LoVo (cell line): Measurements from ENCODE around the gene MAP4.
"Not testable (repeated sequence)": the region's sequence is repeated elsewhere in the genome, so short reads cannot be mapped to it uniquely, and the experiment has no call there.

ENCODE experiments used
- DNase-seq: peaks from one replicate; pipeline ENCODE4 v3.0.0-alpha.2; 2016; ENCODE audit warnings: low spot score

MAP4 gene

DNA sequence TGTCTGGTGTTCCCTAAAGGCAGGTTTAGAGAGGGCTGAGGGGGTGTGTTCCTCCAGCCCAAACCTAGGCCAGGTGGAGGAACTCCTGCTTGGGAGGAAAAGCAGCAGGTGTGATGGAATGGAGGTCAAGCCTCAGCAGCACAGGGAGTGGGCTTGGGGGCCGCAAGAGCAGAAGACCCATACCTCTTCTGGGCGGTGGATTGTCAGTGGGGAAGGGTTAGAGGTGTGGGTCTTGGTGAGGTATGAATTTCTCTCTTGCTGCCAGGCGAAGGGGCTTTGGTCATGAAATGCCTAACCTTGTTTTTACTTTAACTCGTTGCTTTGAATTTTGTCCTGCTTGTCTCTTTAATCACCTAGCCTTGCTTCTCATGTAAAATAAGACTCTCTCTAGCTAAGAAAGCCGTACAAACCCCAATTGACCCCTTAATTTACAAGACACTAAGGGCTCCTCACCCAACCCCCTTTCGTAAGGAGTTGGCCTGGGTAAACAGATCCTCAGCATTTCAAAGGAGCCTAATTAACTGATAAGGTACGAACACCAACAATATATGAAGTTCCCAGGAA lies 174.3 kb downstream of the MAP4 start:
- no peak for DNase-seq

DNA sequence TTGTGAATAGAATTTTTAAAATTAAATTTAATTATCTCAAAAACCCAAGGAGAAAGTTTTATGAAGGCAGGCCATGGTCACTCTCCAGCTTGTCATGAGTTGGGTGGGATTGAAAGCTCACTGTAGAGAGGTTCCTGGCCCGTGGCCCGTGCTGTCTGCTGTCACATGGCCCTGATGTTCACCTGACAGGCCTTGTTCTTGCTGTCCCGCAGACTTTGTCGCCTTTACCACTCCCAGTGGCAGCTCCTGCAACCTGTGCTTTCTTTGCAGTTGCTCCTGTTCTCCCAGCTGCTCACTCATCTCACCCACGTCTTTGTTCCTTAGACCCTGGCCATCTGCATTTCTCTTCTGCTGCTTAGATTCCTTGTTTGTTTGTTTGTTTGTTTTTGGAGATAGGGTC lies 177.7 kb downstream of the MAP4 start:
- no peak for DNase-seq

DNA sequence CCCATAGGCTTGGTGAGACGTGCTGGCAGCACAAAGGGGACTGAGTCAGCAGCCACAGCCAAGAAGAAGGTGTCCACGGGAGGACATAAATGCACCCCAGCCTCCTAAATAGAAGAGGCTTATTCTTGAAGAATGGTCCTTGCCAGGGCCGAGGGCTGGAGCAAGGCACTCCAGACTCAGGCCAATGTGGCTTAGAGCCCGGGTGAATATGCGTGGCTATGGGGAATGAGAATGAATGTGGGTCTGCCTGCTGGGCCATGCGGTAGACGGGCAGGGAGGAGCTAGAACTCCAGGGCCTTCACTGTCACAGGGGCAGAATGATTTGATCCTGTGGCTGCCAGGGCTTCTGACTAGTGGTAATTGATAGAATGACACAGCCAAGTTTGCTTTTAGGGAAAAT lies 179.2 kb downstream of the MAP4 start:
- DNase-seq = no peak

DNA sequence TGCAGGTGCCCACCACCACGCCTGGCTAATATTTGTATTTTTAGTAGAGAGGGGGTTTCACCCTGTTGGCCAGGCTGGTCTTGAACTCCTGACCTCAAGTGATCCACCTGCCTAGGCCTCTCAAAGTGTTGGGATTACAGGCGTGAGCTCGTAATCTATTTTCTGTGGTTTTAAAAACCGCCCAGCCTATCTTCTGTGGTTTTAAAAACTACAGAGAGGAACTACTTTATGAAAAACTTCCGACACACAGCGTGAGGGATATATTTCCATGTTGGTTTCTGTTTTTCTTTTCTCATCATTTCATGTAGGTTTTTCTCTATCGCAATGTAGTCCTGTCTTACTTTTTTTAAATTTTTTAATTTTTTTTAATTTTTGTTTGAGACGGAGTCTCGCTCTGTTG lies 186.7 kb downstream of the MAP4 start:
- DNase-seq = not testable (repeated sequence)

DNA sequence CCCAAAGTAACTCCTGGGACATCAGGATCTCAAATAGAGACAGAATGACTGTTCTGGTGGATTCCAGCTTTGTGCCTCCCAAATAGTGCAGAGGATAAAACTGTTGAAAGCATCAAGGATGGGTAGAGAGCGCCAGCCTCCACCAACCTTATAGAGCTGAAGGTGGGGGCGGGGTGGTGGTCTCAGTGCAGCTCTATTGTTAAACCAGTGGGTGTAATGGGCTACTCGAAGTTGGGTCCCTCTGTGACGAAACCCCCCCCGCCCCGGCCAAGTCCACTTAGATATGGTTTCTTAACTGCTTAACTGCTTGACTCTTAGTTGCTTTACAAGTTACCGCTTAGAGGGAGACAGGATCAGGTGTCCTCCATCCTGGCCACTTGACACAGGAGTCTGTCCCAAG lies 190.6 kb downstream of the MAP4 start:
- no peak for DNase-seq

DNA sequence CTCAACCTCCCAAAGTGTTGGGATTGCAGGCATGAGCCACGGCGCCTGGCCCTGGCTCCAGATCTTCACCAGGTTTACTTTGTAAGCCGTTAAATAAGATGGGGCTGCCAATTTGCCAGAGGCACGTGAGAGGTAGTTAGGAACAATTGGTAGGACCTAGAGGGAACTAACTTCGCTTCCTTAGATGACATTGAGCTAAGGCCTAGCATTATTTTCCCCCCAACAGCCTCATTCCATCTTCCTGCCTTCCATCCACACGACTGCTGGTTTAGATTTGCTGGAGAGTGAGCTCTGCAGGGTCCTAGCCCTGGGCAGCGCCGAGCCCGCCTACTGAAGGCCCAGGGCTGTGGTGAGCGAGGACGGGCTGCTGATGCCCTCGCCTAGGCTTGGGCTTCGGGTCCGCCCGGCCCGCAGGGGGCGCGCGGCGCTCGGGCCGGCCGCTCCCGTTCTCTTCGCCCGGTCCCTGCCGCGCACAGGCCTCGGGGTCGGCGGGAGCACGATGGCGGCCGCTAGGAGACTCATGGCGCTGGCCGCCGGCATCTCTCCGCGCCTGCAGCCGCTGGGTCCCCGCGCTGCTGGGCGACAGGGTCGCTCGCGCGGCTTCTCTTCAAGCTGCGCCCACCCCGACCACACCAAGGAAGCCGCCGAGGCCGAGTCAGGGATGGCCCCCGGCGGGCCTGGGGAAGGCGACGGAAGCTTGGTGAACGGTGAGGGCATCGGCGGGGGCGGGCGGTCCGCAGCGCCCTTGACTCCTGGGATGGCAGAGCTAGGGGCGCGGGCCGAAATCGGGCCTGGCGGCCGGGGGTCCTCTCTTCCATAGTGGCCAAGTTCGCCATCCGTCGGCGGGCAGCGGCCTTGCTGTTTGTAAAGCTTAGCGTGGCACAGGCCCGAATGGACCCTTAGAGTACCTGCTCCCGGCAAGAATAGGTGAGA lies 191.4 kb downstream of the MAP4 start:
- DNase-seq = peak; percentile 89

DNA sequence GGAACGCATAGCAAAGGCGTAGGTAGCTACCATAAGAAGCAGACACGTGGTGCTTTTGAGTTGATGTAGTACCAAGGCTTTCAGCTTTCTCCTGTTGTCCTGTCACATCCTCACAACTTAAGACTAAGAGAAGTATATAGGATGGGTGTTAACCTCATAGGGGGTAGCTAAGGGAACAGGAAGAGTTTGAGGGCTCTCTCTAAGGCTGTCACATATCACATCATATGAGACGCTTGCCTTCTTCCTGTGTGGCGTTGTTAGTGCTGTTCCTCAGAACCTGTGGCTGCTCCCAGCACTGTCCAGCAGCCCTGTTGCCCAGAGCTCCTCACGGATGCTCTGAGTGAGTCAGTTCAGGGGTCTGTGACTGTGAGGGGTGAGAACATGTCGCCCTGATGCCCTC lies 198.6 kb downstream of the MAP4 start:
- DNase-seq = no peak

DNA sequence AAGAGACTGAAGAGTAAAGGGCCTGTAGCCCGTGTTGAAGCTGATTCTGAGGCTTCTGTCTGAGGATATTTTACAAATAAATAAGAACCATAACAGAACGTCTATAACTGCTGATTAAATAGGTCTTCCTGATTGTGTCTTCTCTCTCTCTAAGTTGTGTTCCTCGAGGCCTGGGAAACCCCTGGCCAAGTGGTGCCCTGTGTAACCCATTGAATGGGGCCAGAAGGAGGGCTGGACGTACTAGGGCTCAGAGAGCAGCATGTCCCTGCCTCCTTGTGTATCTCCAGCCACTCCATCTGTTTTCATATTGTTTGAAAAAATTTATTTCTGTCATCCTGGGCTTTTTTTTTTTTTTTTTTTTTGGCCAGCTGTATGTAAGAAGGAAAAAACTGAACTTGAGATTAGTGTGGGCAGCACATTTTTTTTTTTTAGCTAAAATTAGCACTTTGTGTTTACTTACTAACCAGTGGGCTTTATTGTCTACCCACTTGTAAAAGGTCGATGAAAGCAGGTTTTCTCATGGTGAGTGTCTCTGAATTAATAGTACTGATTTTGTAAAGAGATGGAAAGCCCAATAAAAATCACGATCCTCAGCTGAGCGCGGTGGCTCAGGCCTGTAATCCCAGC lies 202.6 kb downstream of the MAP4 start:
- DNase-seq = no peak

DNA sequence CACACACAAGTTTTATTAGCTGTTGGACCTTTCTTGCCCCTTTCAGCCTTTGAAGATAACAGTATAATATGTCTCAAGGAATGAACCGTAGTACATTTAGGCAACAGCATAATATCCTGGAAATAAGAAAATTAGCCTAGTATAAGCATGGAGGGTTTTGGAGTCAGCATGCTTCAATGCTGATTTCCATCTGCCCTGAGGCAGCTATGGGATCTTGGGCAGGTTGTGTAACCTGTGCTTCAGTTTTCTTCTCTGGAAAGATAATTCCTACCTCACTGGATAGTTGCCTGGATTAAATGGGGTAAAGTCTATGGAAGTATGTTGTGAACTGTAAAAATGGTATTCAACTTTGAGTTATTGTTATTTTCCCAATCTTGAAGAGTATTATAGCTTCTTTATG lies 211.6 kb downstream of the MAP4 start:
- DNase-seq = no peak

DNA sequence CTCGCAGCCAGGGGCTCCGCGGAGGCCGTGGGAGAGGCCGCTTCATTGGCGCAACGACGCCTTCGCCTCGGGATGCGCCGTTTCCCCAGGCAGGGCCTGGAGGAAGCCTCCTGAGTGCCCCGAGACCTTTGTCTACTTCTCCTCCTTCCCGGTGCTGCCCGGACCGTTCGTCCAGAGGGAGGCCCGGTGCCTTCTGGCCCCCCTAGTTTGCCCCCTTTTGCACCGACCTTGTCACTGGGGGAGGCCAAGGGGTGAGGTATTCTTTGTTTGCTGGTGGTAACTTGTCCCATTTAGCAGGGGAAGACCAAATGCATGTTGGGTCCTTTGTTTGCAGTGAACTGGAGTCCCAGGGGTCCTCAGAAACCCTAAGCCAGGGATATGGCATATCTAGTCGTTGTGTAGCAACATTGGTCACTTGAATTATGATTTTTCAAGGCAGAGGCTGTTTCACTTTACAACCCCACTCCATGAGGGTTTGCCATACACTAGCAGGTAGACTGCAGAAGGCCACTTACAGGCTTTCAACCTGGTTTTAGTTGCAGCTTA lies 212.7 kb downstream of the MAP4 start:
- DNase-seq = no peak

DNA sequence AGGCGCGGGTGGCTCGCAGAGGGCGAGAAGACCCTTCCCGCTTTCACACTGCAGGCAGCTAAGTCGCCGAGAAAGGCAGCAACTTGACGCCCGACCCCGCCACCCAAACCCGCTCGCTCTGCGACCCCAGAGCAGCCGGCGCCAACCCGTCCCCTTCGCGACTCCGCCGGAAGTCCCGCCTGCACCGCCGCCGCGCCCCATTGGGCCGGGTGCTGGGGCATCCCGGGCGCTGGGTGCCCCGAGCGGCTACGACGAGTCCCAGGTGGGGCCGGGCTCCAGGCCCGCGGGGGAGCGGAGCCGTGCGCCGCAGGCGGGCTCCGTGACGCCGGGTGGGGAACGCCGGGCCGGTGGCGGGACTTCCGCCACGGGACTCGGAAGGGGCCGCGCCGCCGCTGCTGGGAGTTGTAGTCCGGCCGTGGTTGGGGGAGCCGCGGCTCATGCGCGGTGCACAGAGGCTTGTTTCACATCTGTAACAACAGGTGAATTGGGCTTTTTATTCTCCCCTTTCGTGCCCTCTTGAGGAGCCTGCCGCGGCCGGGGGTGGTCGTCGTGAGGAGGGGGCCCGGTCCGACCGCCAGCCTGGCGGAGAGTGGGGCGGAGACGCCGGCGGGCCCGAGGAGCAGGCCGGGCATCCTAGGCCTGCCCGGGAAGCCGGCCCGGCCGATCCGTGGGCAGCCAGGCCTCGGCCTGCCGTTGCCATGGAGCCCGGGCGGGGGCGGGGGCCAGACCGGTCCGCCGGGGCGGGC lies 213.3 kb downstream of the MAP4 start, which contains the start of gene DHX30:
Gene DHX30, plus strand, starts transcription at position 405 of the 746 bp plus-strand sequence. CDS start 7,546 bp downstream, outside the sequence.
- peak; percentile 88 for DNase-seq
